PC-3 (cell line): Measurements from ENCODE around the gene HCN1.

Experiments used
- EZH2 ChIP-seq: fragments of 300-600 bp; sonication (generic); IDR thresholded peaks from one replicate; pipeline ENCODE4 v1.6.1; 2017; ENCODE audit warnings: antibody characterized with exemption, mild to moderate bottlenecking, low read length; ENCODE audit not compliant: unreplicated experiment
- TF ChIP-seq, protein P1 (sequence below): fragments of 300-600 bp; sonication (generic); conservative IDR thresholded peaks from 2 replicates; pipeline ENCODE4 v1.5.1; 2017; ENCODE audit warnings: antibody characterized with exemption, low read depth, mild to moderate bottlenecking, low read length

DNA sequence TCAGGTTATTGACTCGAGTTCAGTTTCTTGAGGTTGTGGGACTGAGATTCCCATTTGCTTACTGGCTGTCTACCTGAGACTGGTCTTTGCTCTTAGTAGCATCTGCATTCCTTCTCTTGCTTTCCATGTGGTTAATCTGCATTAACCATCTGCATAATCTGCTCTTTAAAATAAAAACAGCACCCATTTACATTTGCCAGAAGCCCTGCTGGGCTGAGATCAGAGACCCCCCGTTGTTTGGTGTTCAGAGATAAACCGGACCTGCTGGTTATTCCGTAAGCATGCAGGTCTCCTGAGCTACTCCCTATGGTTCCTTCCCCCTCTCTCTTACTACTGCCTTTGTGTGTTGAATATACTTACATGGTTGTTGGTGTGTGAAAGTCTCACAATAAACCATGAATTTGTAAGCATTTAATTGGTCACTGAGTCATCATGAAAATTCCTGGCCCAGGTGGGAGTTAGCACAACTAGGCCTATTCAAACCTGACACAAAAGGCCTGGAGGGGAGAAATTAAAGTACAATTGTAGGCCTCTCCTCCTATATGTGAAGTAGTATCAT lies 490.7 kb downstream of the HCN1 start:
- TF ChIP-seq, protein P1, sequence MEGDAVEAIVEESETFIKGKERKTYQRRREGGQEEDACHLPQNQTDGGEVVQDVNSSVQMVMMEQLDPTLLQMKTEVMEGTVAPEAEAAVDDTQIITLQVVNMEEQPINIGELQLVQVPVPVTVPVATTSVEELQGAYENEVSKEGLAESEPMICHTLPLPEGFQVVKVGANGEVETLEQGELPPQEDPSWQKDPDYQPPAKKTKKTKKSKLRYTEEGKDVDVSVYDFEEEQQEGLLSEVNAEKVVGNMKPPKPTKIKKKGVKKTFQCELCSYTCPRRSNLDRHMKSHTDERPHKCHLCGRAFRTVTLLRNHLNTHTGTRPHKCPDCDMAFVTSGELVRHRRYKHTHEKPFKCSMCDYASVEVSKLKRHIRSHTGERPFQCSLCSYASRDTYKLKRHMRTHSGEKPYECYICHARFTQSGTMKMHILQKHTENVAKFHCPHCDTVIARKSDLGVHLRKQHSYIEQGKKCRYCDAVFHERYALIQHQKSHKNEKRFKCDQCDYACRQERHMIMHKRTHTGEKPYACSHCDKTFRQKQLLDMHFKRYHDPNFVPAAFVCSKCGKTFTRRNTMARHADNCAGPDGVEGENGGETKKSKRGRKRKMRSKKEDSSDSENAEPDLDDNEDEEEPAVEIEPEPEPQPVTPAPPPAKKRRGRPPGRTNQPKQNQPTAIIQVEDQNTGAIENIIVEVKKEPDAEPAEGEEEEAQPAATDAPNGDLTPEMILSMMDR, result no peak
- no peak for TF ChIP-seq EZH2
